Measurements from ENCODE around the gene FOXB2.
"Not testable (repeated sequence)": the region's sequence is repeated elsewhere in the genome, so short reads cannot be mapped to it uniquely, and the experiment has no call there.

The FOXB2 gene

GRCh38 chr9:77019236-77019925, at the start of gene FOXB2:
Gene FOXB2, plus strand, starts transcription at chr9:77019655. Its CDS starts 0 bp downstream, at chr9:77019655.
- DNase-seq (ENCODE audit: low read depth), result no peak

GRCh38 chr9:76969716-76970115, 49.7 kb upstream of the FOXB2 start:
- no peak for DNase-seq (ENCODE audit: low read depth)

DNA sequence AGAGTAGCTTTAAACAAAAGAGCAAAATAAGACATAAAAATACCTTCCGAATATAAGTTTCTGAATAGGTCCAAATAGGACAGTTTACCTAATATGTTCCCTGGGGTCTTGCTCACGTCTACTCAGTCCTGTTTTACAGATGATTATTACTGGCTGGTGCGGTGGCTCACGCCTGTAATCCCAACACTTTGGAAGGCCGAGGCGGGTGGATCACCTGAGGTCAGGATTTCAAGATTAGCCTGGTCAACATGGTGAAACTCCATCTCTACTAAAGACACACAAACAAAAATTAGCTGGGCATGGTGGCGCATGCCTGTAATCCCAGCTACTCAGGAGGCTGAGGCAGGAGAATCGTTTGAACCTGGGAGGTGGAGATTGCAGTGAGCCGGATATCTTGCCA, 40.6 kb upstream of the FOXB2 start:
- DNase-seq (ENCODE audit: low read depth), result not testable (repeated sequence)

DNA sequence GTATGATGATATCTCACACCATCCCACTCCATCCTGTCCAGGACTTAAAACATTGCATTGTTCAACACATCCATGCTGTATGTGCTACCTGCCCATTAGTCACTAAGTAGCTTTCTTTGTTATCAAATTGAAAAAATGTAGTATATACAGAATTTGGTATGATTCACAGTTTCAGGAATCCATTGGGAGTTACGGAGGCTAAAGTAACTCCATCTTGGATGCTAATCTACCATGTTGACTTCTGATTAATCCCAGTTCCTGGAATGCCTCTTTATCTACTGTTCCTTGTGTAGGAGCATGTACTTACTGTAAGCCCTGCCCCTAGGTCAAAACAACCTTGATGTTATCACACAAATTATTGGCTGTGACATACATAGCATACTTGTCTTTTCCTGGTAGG, 38.9 kb upstream of the FOXB2 start:
- no peak for DNase-seq (ENCODE audit: low read depth)

DNA sequence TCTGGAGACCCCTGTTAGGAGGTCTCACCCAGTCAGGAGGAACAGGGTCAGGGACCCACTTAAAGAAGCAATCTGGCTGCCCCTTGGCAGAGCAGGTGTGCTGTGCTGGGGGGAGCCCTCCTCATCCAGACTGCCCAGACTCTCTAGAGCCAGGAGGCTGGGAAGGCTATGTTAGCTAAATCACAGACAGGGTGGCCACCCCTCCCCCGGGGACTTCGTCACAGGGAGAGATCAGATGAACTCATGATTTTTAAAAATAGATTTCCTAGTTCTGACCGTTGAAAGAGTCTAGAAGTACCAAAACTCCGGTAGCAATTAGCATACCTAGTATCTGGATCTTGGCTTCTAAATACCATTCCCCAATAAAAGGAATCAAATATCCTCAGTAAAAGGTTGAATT, 35.0 kb upstream of the FOXB2 start:
- DNase-seq (ENCODE audit: low read depth), result no peak

DNA sequence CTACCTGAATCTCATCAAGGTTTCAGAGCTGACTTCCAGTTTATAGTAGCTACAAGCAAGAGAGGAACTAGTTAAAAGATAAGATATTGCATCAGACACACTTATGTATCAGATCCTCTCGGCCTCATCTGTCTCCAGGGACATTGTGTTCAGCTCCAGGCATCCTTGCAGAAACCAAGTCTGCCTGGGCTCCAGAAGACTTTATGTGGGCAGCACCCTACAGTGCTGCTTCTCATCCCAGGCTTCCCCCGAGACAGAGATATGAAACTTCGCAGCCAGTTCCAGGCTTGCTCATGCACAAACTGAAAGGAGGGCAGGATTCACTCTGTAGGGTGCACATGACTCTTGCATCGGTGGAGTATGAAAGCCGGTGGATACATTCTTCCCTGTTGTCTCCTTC, 33.9 kb upstream of the FOXB2 start:
- DNase-seq (ENCODE audit: low read depth), result no peak

- DNase-seq (ENCODE audit: low read depth), result peak; percentile 62
Observed at GRCh38 chr9:76987594-76988200, 31.8 kb upstream of the FOXB2 start.

DNA sequence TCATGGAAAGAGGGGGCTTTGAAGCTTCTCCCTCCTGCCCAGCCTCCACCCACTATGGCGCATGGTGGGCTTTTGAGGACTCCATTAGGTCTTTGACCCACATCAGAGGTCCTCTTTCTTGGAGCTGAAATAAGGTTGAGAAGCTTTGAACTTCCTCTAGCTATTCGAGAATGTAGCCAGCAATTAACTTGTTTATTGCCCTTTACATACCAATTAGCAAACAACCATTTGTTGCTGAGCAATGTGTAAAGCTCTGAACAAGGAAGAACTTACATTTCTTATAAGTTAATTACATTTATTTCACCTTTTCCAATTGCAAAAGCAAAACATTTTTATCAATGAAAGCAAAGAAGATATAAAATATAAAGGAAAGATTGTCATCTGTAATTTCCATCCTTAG, 30.5 kb upstream of the FOXB2 start:
- no peak for DNase-seq (ENCODE audit: low read depth)

GRCh38 chr9:76989501-76989900, 30.0 kb upstream of the FOXB2 start:
- no peak for DNase-seq (ENCODE audit: low read depth)

GRCh38 chr9:76996700-76997099, 22.8 kb upstream of the FOXB2 start:
- DNase-seq (ENCODE audit: low read depth), result peak; percentile 55

DNA sequence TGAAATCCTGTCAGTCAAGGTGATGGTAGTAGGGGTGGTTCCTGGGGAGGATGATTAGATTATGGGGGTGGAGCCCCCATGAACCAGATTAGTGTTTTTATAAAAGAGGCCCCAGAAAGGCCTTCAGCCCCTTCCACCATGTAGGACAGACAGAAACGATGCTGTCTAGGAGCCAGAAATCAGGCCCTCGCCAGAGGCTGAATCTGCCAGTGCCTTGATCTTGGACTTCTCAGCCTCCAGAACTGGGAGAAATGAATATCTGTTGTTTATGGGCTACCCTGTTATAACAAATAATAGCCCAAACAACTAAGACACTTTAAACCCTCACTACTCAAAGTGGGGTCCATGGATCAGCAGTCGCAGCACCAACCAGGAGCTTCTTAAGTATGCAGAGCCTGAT, 20.2 kb upstream of the FOXB2 start:
- DNase-seq (ENCODE audit: low read depth), result no peak

DNA sequence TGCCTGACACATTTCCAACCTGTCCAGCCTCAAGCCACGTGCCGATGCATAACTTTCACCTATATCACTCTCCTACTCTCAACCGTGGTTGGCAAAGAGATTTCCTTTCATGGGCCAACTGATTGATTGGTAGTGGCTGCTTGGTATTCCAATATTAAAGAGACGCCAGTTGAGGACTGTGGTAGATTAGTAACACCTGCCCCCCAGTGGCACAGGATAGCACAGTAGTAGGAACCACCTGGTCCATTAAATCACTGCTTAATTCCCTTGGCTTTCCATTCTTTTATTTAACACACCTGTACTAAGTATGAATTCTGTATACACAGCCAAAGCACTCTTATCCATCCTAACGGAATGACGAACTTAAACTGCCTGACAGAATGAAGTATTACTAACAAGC, 19.1 kb upstream of the FOXB2 start:
- DNase-seq (ENCODE audit: low read depth), result no peak

DNA sequence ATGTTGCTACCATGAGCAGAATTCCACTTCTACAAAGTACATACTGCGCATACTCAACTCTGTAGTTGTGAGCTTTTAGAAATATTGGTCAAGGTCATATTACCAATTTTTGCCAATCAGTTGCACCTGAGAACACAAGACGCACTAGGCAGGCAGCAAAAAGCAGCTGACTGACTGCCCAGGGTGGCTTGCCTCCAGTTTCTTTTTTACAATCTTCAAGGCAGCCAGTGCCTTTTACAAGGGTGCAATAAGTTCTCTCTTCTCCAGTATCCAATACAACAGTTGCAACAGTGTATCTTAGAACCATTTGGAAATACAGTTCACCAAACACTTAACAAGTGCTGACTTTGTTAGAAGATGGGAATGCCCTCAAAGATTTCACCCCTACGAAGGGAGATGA, 16.1 kb upstream of the FOXB2 start:
- no peak for DNase-seq (ENCODE audit: low read depth)

GRCh38 chr9:77005216-77005615, 14.2 kb upstream of the FOXB2 start:
- DNase-seq (ENCODE audit: low read depth), result no peak

- DNase-seq (ENCODE audit: low read depth), result no peak
Observed at GRCh38 chr9:77010527-77010926, 8.9 kb upstream of the FOXB2 start.

- DNase-seq (ENCODE audit: low read depth), result peak; percentile 52
Observed at GRCh38 chr9:77011973-77012821, 7.3 kb upstream of the FOXB2 start.

DNA sequence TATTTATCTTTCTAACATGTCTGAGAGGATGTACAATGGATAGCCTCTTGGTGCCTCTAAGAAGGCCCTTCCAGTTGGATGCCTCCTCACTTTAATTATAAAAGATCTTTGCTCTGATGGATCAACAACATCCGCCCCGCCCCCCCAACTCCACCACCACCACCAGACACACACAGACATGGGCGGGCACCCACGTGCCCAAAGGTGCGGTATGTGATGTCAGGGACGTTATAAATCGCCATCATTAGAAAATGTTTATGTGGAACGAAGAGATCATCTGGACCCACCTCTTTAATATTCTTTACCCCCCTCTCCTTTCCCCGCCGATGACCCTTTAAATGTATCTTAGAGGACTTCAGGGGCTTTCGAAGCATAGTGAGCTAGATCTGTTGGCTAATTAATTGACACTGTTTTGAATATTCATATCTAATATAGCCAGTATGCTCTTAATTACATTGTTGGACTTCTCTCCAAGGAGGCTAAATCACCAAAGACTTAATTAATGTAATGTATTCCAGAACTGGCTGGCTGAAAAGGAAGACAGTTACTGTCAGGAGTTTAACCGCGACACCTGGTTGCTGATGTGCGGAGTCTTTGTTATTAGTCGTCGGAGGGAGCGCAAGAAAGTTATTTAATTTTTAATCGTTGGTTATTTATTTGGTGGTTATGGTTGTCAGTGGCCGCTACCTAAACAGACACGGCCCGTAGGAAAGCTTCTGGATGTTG, 6.1 kb upstream of the FOXB2 start:
- no peak for DNase-seq (ENCODE audit: low read depth)

- no peak for DNase-seq (ENCODE audit: low read depth)
Observed at GRCh38 chr9:77013932-77014596, 5.4 kb upstream of the FOXB2 start.

DNA sequence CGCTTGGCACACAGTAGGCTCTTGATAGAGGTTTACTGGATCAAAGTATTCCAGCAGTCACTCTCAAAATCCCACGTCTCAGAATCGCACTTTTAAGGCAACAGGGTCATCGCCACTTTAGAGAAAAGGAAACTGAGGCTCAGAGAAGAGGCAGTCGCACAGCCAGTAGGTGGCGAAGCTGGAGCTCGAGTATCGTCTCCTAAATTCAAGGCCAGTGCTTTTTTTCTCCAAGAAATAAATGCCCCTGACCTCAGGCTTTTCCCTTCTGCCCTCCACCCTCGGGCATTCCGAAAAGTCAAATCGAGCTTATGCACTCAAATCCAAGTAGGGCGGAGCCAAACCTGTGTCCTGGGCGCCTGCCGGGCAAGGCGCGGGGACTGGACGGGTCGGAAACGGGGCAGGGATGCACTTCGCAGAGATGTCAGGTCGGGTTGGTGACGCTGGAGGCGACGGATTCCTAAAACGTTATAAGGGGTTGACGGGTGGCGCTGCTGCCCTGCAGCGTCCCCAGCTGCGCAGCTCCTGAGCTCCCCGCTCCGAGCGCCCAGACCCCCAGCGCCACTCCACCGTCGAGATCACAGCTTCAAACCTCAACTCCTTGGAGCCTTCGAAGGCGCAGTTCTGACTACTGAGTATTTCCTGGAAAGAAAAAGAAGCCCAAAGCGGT, 4.7 kb upstream of the FOXB2 start:
- DNase-seq (ENCODE audit: low read depth), result no peak

- no peak for DNase-seq (ENCODE audit: low read depth)
Observed at GRCh38 chr9:77015327-77016048, 4.0 kb upstream of the FOXB2 start.

- DNase-seq (ENCODE audit: low read depth), result no peak
Observed at GRCh38 chr9:77016121-77016525, 3.3 kb upstream of the FOXB2 start.

All from ELR (cell line).